ENCODE results near the gene DMKN. TPM values are rescaled to one million over a fixed set of nuclear protein-coding genes. Genes with fewer than 3 reads are reported as not detected.

The DMKN gene
- total and polyA plus RNA-seq, 9 of the 15 experiments (the other 6 are each of a cell fraction or from before 2014, with no cell fraction given) = 0.36 to 0.53 TPM; not detected in 7

- whole genome bisulfite sequencing (ENCODE audit: insufficient coverage, low coverage, missing lambda C conversion rate) = 84% methylated on average over 16 of the region's 16 CpGs
- POLR2A ChIA-PET = interaction anchor here (0.5 to 1.0 kb wide), 3 partner anchors 77 to 370 kb away, joined by 3 read pairs; no protein-coding TSS in a partner anchor
- no peak for DNase-seq (ENCODE audit: extremely low read depth in 1 of 4, low spot score in 3 of 4)
- CTCF ChIA-PET (ENCODE audit: low intra/inter-chr PET ratio) = interaction anchor here (0.7 kb wide), 1 partner anchor 140 kb away, joined by 3 read pairs; no protein-coding TSS in a partner anchor
- Histone ChIP-seq H3K9me1 (ENCODE audit: control insufficient read depth, insufficient read depth, low read length) (peaks cover 3% of the 10 kb centered on the region), H3K27ac (ENCODE audit: extremely low read depth, low read depth, low read length) (no peak overlapping the region), H3K4me3 (no peak overlapping the region), H2AFZ (ENCODE audit: low read depth, low read length) (peak overlapping the region; percentile 85), H4K20me1 (replicated peaks; ENCODE audit: control insufficient read depth, insufficient read depth, low read length) (peaks cover 7% of the 10 kb centered on the region; the same call in 1 of the 2 replicates), H3K9ac (ENCODE audit: insufficient read depth in 1 of 2, low read depth in 2 of 2, low read length in 2 of 2) (peak overlapping the region in 1 of 2 experiments; percentile 80; a peak in 3 of 4 replicates), H3K4me2 (ENCODE audit: insufficient read depth, low read length) (peak overlapping the region; percentile 91), H3K4me1 (replicated peaks in 1 of 2; ENCODE audit: control insufficient read depth in 2 of 2, insufficient read depth in 2 of 2, low read length in 2 of 2) (peaks cover 4 to 46% of the 10 kb centered on the region in 2 experiments; a peak in 3 of 5 replicates), H3K79me2 (ENCODE audit: control insufficient read depth, insufficient read depth, low read length) (no peaks in the 10 kb centered on the region), H3K9me3 (replicated peaks; ENCODE audit: control insufficient read depth, insufficient read depth, low read depth, low read length) (no peaks in the 10 kb centered on the region; the same call in 1 of the 2 replicates), H3K36me3 (ENCODE audit: control insufficient read depth, insufficient read depth, low read length) (no peaks in the 10 kb centered on the region), H3K27me3 (ENCODE audit: control insufficient read depth in 2 of 2, insufficient read depth in 2 of 2, low read length in 2 of 2) (peaks cover 23 to 44% of the 10 kb centered on the region in 2 experiments; a peak in 4 of 5 replicates)
- FAIRE-seq = no peak
- intact Hi-C loops (cut with micrococcal nuclease) = loop anchor here (5.0 kb wide), 3 partner anchors 35 to 375 kb away; partner anchors contain the start of gene ETV2
- in situ Hi-C loops (cut with MboI) = no loop called here
- BruUV-seq (replicated peaks) = no TSS peak
- no peak for ATAC-seq
- TF ChIP-seq NFIX (CRISPR knock-in tag; IDR thresholded peaks at IDR 0.05; ENCODE audit: low read depth) (no peak), RBM25 (IDR thresholded peaks at IDR 0.05; ENCODE audit: low read depth, low read length, severe bottlenecking) (peak; percentile 40), BCOR (IDR thresholded peaks at IDR 0.05) (peak; percentile 69; the same call in 1 of the 2 replicates), ZNF316 (IDR thresholded peaks at IDR 0.05) (no peak), NCOR1 (IDR thresholded peaks at IDR 0.05) (no peak), MGA (IDR thresholded peaks at IDR 0.05) (no peak), HES1 (IDR thresholded peaks at IDR 0.05; ENCODE audit: low read depth) (no peak), ZNF121 (CRISPR knock-in tag; conservative IDR thresholded peaks at IDR 0.05) (peak; percentile 71), ZFP36 (IDR thresholded peaks at IDR 0.05; ENCODE audit: low read depth, low read length, partially characterized antibody) (peak; percentile 48), ZNF551 (CRISPR knock-in tag; IDR thresholded peaks at IDR 0.05) (no peak)
Observed at GRCh38 chr19:35556846-35557538, 43.5 kb upstream of the DMKN start.
